ENCODE results near the gene NRM. TPM values are rescaled to one million over a fixed set of nuclear protein-coding genes. Genes with fewer than 3 reads are reported as not detected.

The NRM gene
- total and polyA plus RNA-seq, 2 experiments from 2014 or later: 13.8 to 33.8 TPM

GRCh38 chr6:30672445-30673253 is 18.1 kb downstream of the NRM start, which contains the start of gene DHX16:
TSS of gene DHX16 (minus strand) at chr6:30673006. CDS start at chr6:30672841, 165 bp downstream.
- no peak within 1 kb of the TSS for H3K27ac ChIP-seq (ENCODE audit: low read depth)
- H3K27ac Mint-ChIP-seq: no peak within 1 kb of the TSS; the same call in 1 of the 2 replicates
- peaks cover 13% of the 10 kb centered on the region; the same call in 1 of the 2 replicates for H3K36me3 ChIP-seq (ENCODE audit: insufficient read depth)
- peak within 1 kb of the TSS; percentile 71 for H3K4me3 ChIP-seq
- TF ChIP-seq ZNF331 (CRISPR knock-in tag; IDR thresholded peaks at IDR 0.05; ENCODE audit: low read depth) (no peak), ETS1 (IDR thresholded peaks at IDR 0.05) (peak; percentile 46; the same call in 1 of the 2 replicates), EZH2 (IDR thresholded peaks at IDR 0.05; ENCODE audit: low read depth, unreplicated experiment) (no peak), REST (IDR thresholded peaks at IDR 0.05; ENCODE audit: unreplicated experiment) (no peak), CREB1 (CRISPR knock-in tag; IDR thresholded peaks at IDR 0.05; ENCODE audit: low read depth) (peak; percentile 6; the same call in 1 of the 2 replicates), POLR2AphosphoS5 (IDR thresholded peaks at IDR 0.05; ENCODE audit: low read depth) (peak; percentile 70; the same call in 1 of the 2 replicates), NANOG (IDR thresholded peaks at IDR 0.05; ENCODE audit: borderline replicate concordance) (no peak), CTCF (conservative IDR thresholded peaks at IDR 0.05; ENCODE audit: low read depth in 2 of 2) (peak; percentile 86 to 96)
- no peaks in the 10 kb centered on the region for H3K9me3 Mint-ChIP-seq
- peak within 1 kb of the TSS; percentile 94 for H3K4me3 Mint-ChIP-seq
- ATAC-seq (peak; percentile 90), DNase-seq (ENCODE audit: low spot score) (peak; percentile 99)
- peaks cover 11% of the 10 kb centered on the region for H3K79me2 ChIP-seq (replicated peaks; ENCODE audit: insufficient read depth)
- H3F3A ChIP-seq (replicated peaks; ENCODE audit: low read depth): 0 out of 2 replicates have a peak, but pooled peaks cover 3% of the 10 kb centered on the region
- no peaks in the 10 kb centered on the region; the same call in 1 of the 2 replicates for H3K4me1 ChIP-seq (ENCODE audit: insufficient read depth)
- peak within 1 kb of the TSS; percentile 89 for H3K4me2 ChIP-seq
- no peaks in the 10 kb centered on the region; the same call in 1 of the 2 replicates for H4K20me1 ChIP-seq (replicated peaks; ENCODE audit: insufficient read depth)
- H2AFZ ChIP-seq: peak within 1 kb of the TSS; percentile 54
- no peaks in the 10 kb centered on the region for H3K27me3 ChIP-seq (ENCODE audit: insufficient read depth)
- peaks cover 31% of the 10 kb centered on the region for H3K36me3 Mint-ChIP-seq (ENCODE audit: low read depth)
- H3K4me1 Mint-ChIP-seq: peaks cover 5% of the 10 kb centered on the region
- H3K9me2 ChIP-seq (ENCODE audit: insufficient read depth): no peaks in the 10 kb centered on the region
- peaks cover 4% of the 10 kb centered on the region for H3K27me3 Mint-ChIP-seq (ENCODE audit: insufficient read depth, low read depth, poor library complexity)
